GM21367 (cell line): ENCODE results near the gene MEIS1.

Source experiments
- ATAC-seq: cut with Tn5 transposase; IDR thresholded peaks from one replicate; pipeline ENCODE4 v1.9.1; 2021; ENCODE audit not compliant: unreplicated experiment

Gene MEIS1

GRCh38 chr2:66431846-66432587 is 2.9 kb upstream of the MEIS1 start:
- no peak for ATAC-seq

DNA sequence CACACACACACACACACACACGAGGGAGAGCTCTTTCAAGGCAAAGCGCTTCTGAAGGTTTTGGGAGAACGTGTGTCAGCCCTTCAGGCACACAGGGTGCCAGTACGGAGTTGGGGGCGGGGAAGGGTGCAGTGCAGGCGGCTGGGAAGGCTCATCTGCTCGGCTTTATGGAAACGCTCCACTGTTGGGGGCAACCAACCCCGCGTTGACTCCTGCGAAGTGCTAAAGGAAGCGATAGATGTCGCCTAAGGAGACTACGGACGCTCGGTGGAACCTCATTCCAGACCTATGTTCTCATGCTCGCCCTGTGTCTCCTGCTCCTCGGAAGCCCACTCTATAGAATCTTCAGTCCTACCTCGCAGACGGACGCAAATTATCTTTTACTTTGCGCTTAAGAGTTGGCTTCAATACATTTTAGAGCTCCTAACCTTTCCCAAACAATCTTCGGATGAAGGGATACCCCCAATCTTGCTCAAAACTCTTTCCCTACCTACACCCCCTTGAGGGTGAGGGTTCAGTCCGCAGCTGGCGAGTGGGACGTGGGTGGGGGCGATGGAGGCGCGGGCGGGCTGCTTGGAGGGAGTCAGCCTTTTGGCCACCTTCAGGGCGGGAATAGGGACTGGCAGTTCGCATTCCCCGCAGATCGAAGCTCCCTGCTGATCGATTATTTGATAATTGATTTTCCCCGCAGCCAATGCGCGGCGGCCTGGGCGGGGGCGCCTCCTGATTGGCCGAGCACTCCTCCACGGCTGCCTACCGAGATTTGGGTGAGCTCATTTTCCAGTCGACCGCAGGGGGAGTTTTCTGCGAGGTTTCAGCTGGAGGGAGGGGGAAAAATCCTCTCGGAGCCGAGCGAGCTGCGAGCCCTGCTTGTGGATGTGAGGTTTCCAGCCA is 1.9 kb upstream of the MEIS1 start:
- no peak for ATAC-seq

DNA sequence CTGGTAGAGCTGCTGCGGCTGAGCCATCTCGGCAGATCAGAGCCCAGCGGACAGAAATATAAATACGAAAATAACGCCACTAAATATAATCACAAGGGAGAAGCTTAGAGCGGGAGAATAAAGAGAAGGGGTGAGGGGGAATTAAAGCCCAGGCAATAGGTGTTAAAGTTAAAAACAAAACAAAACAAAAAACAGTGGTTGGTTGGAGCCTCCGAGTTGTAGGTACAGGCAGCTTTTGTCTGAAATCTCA is 1.3 kb upstream of the MEIS1 start:
- ATAC-seq = no peak

GRCh38 chr2:66433945-66434678 is 813 bp upstream of the MEIS1 start:
- ATAC-seq = peak; percentile 52

DNA sequence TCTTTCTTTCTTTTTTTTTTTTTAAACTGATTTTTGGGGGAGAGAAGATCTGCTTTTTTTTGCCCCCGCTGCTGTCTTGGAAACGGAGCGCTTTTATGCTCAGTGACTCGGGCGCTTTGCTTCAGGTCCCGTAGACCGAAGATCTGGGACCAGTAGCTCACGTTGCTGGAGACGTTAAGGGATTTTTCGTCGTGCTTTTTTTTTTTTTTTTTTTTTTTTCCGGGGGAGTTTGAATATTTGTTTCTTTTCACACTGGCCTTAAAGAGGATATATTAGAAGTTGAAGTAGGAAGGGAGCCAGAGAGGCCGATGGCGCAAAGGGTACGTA is 587 bp downstream of the MEIS1 start:
- ATAC-seq = no peak

GRCh38 chr2:66435963-66436362 is 1.0 kb downstream of the MEIS1 start:
- no peak for ATAC-seq

- no peak for ATAC-seq
These were observed 1.7 kb downstream of the MEIS1 start for GRCh38 chr2:66436581-66437001.

DNA sequence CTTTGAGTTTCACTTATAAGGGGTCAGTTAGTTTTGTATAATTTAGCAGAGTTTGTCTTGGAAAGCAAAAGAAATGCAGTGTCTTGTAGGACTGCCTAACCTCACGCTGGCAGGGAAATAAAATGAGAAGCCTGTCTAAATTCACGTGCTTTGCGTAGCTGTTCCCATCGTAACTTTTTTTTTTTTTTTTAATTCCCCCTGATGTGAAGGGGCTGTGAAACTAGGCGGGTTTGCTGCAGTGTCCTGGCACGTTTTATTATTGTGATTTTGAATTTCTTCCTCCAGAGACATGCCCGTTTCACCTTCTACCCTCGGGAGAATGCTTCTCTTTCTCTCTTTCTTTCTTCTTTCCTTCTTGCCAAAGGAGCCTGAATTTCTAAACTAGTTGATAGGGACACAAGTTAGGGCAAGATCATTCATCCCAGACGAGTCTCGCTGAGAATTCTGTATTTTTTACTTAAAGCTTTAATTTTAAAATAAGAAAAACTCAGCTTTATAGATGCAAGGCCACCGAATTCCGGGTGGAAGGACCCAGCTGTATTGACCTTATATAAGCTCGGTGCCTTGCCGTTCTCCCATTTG is 2.3 kb downstream of the MEIS1 start:
- no peak for ATAC-seq

- no peak for ATAC-seq
These were observed 3.0 kb downstream of the MEIS1 start for GRCh38 chr2:66437691-66438497.

DNA sequence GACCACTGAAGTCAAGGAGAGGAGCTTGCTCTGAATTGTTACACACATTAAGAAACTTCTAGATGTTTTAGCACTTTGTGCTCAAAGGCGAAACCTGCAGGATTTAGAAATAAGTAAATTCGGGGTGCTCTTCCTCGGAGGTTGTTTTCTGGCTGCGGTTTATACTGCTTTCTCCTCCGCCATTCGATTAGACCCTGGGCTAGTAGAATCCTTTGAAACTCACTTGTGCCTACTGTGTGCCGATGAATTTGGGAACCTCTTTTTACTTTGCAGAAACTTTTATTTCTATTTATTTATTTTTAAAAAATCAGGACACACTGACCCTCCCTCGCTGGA is 3.5 kb downstream of the MEIS1 start:
- ATAC-seq = no peak

DNA sequence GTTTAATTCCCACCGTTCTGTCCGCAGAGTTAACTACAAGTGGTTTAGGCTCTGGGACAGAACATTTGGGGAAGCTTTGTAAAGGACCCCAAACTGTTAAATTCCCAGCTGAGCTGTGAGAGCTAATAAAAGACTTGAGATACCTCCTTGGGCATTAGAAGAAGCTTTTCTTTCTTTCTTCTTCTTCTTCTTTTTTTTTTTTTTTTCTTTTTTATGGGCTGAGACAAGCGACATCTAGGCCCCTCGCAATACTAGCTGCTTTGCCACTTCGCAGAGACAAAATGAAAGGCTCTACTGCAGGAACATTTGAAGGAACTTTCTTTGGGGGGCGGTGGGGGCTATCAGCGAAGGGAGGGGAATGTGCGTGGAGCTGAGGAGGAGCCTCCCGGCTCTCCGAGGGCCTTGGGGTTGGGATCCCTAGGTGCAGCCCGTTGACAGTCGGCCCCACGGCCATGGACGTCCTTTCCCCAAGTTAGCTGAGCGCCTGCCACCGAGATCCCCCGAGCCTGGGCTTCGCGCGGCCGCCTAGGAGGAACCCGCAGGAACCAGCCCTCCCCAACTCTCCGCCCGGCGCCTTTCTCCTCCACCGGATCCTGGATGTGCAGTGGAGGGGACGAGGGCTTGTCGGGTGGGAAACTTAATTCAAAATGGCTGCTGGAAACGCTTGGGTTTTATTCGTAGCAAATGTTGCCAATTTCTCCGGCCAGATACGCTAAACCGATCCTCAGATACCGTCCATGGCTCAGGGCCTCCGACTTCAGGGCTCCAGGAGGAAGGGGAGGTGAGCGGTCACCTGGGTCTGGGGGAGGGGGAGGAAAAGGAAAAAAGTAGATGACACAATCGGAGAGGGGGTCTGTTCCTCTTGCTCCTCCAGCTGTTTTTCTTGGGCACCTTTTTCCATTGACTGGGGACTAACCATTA is 4.2 kb downstream of the MEIS1 start:
- ATAC-seq = no peak

GRCh38 chr2:66439812-66440542 is 5.1 kb downstream of the MEIS1 start:
- ATAC-seq = no peak

- no peak for ATAC-seq
These were observed 6.0 kb downstream of the MEIS1 start for GRCh38 chr2:66440708-66441497.

GRCh38 chr2:66441581-66442320 is 6.8 kb downstream of the MEIS1 start:
- ATAC-seq = no peak

- ATAC-seq = no peak
These were observed 7.7 kb downstream of the MEIS1 start for GRCh38 chr2:66442516-66443185.

DNA sequence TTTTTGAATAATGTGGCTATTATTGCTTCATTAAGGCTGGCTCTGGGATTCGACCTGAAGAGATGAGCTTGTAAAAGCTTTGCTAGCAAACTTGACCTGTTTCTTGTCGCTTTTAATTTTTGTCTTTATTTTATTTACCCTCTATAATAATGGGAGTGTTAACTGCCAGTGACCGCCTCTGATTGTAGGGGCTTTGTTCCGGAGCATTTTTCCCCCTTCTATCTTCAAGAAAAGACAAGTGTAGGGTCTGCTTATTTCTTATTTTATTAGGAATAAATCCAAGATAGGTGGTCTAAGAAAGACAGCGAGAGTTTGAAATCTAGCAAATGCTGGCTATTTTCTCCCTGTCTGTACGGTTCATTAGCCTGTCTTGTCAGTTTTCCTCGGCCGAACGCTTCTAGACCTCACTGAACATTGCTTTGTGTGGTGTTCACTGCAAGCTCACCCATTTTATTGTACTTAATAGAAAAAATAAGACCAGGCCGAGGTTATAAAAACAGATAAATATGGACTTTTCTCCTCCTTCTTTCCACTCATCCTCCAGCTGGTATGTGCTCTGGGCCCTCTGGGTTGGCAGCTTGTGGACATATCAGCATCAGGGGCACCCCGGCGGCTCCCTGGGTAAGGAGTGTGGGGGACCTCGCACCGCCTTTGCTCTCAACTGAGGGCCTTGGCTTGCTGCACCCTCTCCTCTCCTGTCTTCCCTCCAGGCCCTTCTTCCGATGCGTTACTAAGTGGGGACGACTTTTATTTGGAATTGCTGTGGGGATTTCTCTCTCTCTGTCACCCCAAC is 8.5 kb downstream of the MEIS1 start:
- no peak for ATAC-seq
